Measurements from ENCODE around the gene ANKFN1. TPM values are rescaled to one million over a fixed set of nuclear protein-coding genes. Genes with fewer than 3 reads are reported as not detected.

Gene ANKFN1
- total RNA-seq, 1 experiment from 2014 or later, result not detected

DNA sequence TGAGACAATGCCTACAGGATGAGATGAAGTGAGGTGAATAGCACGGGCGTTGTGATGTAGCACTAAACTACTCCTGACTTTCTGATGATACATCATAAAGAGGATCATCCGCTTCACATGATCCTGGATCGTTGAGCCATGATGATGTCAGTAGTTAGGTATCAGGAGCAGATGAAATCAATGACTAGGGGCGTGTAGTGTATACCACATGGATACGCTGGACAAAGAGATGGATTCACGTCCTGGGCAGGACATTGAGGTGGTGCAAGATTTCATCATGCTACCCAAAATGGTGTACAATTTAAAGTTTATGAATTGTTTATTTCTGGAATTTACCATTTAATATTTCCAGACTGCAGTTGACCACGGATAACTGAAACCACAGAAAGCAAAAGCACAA lies 156.6 kb downstream of the ANKFN1 start:
- Histone ChIP-seq H3K27ac (ENCODE audit: low read depth, low read length, poor library complexity, severe bottlenecking) (no peak overlapping the region), H3K9me3 (ENCODE audit: low read depth, low read length, poor library complexity, severe bottlenecking) (no peaks in the 10 kb centered on the region), H3K4me1 (ENCODE audit: insufficient read depth, low read length, poor library complexity, severe bottlenecking) (no peaks in the 10 kb centered on the region), H3K4me3 (ENCODE audit: low read depth, low read length, poor library complexity, severe bottlenecking) (no peak overlapping the region), H3K27me3 (replicated peaks; ENCODE audit: insufficient read depth, low read depth, low read length, poor library complexity) (no peaks in the 10 kb centered on the region), H3K36me3 (ENCODE audit: insufficient read depth, low read length, poor library complexity, severe bottlenecking) (no peaks in the 10 kb centered on the region)
- intact Hi-C loops (cut with micrococcal nuclease; ENCODE audit: unreplicated experiment), result loop anchor here (10.0 kb wide), 1 partner anchor 465 kb away; no protein-coding TSS in a partner anchor
- POLR2A ChIA-PET (ENCODE audit: low non-redundant PET), result no interaction called here
- BruUV-seq (replicated peaks), result no TSS peak
- TF ChIP-seq, protein P1, sequence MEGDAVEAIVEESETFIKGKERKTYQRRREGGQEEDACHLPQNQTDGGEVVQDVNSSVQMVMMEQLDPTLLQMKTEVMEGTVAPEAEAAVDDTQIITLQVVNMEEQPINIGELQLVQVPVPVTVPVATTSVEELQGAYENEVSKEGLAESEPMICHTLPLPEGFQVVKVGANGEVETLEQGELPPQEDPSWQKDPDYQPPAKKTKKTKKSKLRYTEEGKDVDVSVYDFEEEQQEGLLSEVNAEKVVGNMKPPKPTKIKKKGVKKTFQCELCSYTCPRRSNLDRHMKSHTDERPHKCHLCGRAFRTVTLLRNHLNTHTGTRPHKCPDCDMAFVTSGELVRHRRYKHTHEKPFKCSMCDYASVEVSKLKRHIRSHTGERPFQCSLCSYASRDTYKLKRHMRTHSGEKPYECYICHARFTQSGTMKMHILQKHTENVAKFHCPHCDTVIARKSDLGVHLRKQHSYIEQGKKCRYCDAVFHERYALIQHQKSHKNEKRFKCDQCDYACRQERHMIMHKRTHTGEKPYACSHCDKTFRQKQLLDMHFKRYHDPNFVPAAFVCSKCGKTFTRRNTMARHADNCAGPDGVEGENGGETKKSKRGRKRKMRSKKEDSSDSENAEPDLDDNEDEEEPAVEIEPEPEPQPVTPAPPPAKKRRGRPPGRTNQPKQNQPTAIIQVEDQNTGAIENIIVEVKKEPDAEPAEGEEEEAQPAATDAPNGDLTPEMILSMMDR (conservative IDR thresholded peaks at IDR 0.05; ENCODE audit: low read depth, low read length), result no peak
- no peak for TF ChIP-seq EZH2 (IDR thresholded peaks at IDR 0.05; ENCODE audit: borderline replicate concordance, low read depth, low read length, poor library complexity, severe bottlenecking)
- no peak for DNase-seq (ENCODE audit: low spot score)
- CTCF ChIA-PET, result no interaction called here

DNA sequence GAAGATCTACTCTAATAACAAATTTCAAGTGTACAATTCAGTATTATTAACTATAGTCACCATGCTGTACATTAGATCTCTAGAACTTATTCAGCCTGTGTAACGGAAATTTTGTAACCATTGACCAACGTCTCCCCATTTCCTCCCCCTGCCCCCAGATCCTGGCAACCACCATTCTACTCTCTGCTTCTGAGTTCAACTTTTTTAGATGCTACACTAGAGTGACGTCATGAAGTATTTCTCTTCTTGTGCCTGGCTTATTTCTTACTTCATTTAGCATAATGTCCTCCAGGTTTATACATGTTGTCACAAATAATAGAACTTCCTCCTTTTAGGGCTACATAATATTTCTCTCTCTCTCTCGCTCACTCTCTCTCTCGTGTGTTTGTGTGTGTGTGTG lies 157.5 kb downstream of the ANKFN1 start:
- intact Hi-C loops (cut with micrococcal nuclease; ENCODE audit: unreplicated experiment), result loop anchor here (10.0 kb wide), 1 partner anchor 466 kb away; no protein-coding TSS in a partner anchor
- ChIA-PET POLR2A (ENCODE audit: low non-redundant PET) (no interaction called here), CTCF (no interaction called here)
- Histone ChIP-seq H3K27me3 (replicated peaks; ENCODE audit: insufficient read depth, low read depth, low read length, poor library complexity) (no peaks in the 10 kb centered on the region), H3K4me3 (ENCODE audit: low read depth, low read length, poor library complexity, severe bottlenecking) (no peak overlapping the region), H3K27ac (ENCODE audit: low read depth, low read length, poor library complexity, severe bottlenecking) (no peak overlapping the region), H3K9me3 (ENCODE audit: low read depth, low read length, poor library complexity, severe bottlenecking) (no peaks in the 10 kb centered on the region), H3K4me1 (ENCODE audit: insufficient read depth, low read length, poor library complexity, severe bottlenecking) (no peaks in the 10 kb centered on the region), H3K36me3 (ENCODE audit: insufficient read depth, low read length, poor library complexity, severe bottlenecking) (no peaks in the 10 kb centered on the region)
- TF ChIP-seq EZH2 (IDR thresholded peaks at IDR 0.05; ENCODE audit: borderline replicate concordance, low read depth, low read length, poor library complexity, severe bottlenecking), result no peak
- TF ChIP-seq, protein P1 (conservative IDR thresholded peaks at IDR 0.05; ENCODE audit: low read depth, low read length), result no peak
- no peak for DNase-seq (ENCODE audit: low spot score)
- BruUV-seq (replicated peaks), result no TSS peak

DNA sequence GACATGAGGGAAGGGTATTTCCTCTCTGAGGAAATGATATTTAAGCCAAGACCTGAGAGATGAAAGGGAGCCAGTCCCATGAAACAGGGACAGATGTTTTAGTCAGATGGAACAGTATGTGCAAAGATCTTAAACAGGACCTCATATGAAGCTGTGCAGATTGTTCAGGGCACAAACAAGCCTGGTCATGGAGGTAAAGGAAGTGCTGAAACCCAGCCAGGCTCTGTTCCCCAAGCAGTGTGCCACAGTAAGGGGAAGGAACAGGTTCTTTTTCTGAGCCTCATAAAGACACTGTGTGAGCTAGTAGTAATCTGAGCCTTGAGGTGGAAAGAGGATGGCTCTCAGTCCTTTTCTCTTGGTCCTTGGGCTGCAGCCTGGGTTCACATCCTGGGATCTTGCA lies 159.9 kb downstream of the ANKFN1 start:
- Histone ChIP-seq H3K27ac (ENCODE audit: low read depth, low read length, poor library complexity, severe bottlenecking) (no peak overlapping the region), H3K4me1 (ENCODE audit: insufficient read depth, low read length, poor library complexity, severe bottlenecking) (no peaks in the 10 kb centered on the region), H3K27me3 (replicated peaks; ENCODE audit: insufficient read depth, low read depth, low read length, poor library complexity) (no peaks in the 10 kb centered on the region), H3K36me3 (ENCODE audit: insufficient read depth, low read length, poor library complexity, severe bottlenecking) (no peaks in the 10 kb centered on the region), H3K4me3 (ENCODE audit: low read depth, low read length, poor library complexity, severe bottlenecking) (no peak overlapping the region), H3K9me3 (ENCODE audit: low read depth, low read length, poor library complexity, severe bottlenecking) (no peaks in the 10 kb centered on the region)
- TF ChIP-seq EZH2 (IDR thresholded peaks at IDR 0.05; ENCODE audit: borderline replicate concordance, low read depth, low read length, poor library complexity, severe bottlenecking), result no peak
- TF ChIP-seq, protein P1 (conservative IDR thresholded peaks at IDR 0.05; ENCODE audit: low read depth, low read length), result no peak
- intact Hi-C loops (cut with micrococcal nuclease; ENCODE audit: unreplicated experiment), result loop anchor here (10.0 kb wide), 1 partner anchor 468 kb away; no protein-coding TSS in a partner anchor
- no TSS peak for BruUV-seq (replicated peaks)
- POLR2A ChIA-PET (ENCODE audit: low non-redundant PET), result no interaction called here
- DNase-seq (ENCODE audit: low spot score), result no peak
- CTCF ChIA-PET, result no interaction called here

Measured in A673 (cell line).